CD4-positive, alpha-beta T cell treated with Interleukin-15 for 4 hours (primary cell): ENCODE data around the gene DIP2A.
"Not testable (repeated sequence)": the region's sequence is repeated elsewhere in the genome, so short reads cannot be mapped to it uniquely, and the experiment has no call there.

Source experiments
- DNase-seq: peaks from one replicate; pipeline ENCODE4 v3.0.0-alpha.2; 2020; ENCODE audit warnings: low spot score

DIP2A gene

DNA sequence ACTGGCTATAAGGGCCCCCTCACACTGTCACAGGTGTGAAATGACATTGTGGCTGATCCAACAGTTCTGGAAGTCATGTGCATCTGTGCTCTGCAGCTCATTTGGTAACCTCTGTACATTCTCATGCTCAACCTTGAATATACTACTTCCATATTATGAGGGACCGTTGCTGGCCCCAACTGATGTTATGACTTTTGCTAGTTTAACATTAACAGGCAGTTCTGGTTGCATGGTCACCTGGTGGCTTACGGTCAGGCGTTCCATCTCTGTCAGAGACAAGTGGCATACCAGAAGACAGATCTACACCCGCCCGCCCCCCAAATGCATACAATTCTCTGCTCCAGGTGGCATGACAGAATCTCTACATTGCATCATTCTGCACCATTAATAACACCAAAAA is 6.0 kb upstream of the DIP2A start:
- no peak for DNase-seq

DNA sequence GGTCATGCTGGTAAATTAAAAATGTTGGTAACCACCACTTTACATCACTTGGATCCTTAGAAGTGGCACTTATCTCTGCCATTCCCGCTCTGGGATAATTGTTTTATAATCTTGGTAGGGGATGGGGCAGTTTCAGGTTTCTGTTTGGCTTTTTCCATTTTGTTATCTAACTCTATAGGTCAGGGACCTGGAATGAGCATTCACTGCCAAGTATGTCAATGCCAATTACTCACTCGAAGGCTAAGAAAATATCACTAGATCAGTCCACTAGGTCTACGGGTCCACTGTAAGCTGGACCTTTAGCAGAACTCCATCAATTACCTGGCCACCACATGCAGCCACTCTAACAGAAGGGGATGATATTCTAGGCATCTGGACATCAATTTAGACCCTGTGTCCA is 4.5 kb upstream of the DIP2A start:
- DNase-seq: no peak

GRCh38 chr21:46454634-46455390 is 3.9 kb upstream of the DIP2A start:
- no peak for DNase-seq

- no peak for DNase-seq
Observed at GRCh38 chr21:46455575-46456385, 2.9 kb upstream of the DIP2A start.

GRCh38 chr21:46456750-46457149 is 1.9 kb upstream of the DIP2A start:
- no peak for DNase-seq

DNA sequence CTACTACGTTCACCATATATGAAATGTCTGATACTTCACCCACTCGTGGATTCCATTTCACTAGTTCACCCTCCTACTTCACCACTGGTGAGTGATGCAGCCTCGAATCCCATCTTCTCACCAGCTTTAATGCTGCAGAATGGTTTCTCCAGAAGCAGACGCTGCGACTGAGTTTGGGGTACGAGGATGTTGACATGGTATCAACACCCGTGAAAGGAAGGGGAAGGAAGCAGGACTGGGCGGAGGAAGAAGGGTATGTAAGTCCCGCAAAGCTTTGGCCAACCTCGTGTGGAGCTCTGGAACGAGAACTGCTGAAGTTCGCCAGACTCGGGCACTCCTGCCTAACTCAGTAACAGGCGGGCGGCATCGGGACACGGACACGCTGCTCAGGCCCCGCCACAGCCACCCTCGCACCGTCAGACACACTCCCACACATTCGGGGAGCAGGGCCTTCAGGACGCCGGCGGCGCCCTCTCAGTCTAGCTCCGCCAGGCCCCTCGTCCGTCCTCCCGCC is 833 bp upstream of the DIP2A start:
- no peak for DNase-seq

- no peak for DNase-seq
Observed at GRCh38 chr21:46459024-46459355, 299 bp downstream of the DIP2A start.

GRCh38 chr21:46459356-46460112 is 843 bp downstream of the DIP2A start:
- DNase-seq: no peak

DNA sequence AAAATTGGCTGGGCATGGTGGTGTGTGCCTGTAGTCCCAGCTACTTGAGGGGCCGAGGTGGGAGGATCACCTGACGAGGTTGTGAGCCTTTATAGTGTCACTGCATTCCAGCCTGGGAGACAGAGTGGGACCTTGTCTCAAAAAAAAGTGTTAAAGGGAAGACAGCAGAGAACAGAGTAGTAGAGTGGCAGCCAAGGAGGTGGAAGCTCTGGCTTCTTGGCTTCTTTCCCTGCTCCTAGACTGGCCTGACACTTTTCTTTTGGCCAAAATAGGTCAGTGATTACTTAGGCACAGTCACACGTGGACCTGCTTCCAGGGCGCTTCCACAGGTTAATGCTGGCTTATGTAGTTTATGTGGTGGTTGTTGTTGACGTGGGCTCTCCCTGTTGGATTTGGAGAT is 3.2 kb downstream of the DIP2A start:
- DNase-seq: no peak

- not testable (repeated sequence) for DNase-seq
Observed at GRCh38 chr21:46465153-46465552, 6.5 kb downstream of the DIP2A start.

GRCh38 chr21:46465651-46466050 is 7.0 kb downstream of the DIP2A start:
- no peak for DNase-seq

DNA sequence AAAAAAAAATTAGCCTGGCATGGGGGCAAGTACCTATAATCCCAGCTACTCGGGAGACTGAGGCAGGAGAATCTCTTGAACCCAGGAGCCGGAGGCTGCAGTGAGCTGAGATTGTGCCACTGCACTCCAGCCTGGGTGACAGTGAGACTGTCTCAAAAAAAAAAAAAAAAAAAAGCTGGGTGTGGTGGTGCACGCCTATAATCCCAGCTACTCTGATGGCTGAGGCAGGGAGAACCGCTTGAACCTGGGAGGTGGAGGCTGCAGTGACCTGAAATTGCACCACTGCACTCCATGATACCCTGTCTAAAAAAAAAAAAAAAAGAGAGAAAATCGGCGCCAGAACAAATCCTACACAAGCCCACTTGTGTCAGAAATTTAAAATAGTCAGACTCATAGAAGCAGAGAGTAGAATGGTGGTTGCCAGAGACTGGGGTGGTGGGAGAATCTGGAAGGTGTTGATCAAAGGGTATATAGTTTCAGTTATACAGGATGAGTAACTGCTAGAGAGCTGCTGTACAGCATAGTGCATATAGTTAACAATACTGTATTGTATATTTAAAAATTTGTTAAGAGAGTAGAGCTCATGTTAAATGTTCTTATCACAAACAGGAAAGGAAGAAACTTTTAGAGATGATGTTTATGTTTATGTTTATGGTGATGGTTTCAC is 9.6 kb downstream of the DIP2A start:
- DNase-seq: no peak

DNA sequence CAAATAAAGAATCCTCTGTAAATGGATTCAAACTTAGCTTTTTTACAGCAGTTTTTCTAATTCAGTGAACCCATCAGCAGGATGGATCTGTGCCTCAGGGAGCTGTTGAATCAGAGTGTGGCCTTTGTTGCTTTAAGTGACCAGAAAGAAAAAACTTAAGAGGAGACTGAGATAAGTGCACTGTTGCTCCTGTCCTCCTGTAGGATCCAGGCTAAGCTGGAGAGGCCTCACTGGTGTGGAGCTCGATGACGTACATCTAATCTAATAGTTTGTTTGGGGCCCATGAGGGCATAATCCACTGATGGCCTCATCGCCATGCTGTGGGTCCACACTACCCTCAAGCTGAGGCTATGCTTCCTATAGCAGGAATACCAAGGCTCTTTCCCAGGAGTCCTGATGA is 10.6 kb downstream of the DIP2A start:
- DNase-seq: no peak

GRCh38 chr21:46471514-46471913 is 12.8 kb downstream of the DIP2A start:
- no peak for DNase-seq

GRCh38 chr21:46472246-46472645 is 13.6 kb downstream of the DIP2A start:
- no peak for DNase-seq

DNA sequence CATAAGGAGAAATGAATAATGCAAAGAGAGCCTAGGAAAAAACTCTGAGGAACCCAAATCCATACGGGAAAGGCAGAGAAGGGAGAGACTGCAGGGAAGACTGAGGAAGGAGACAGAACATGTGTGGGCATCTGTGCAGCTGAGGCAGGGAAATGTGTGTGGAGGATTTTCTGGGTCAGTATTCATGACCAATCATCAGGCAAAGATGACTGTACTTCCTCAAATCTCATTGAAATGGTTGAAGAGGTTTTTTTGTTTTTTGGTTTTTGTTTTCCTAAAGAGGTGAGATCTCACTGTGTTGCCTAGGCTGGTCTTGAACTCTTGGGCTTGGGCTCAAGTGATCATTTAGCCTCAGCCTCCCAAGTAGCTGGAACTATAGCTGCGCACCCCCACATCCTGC is 15.7 kb downstream of the DIP2A start:
- no peak for DNase-seq

- DNase-seq: no peak
Observed at GRCh38 chr21:46475296-46475695, 16.6 kb downstream of the DIP2A start.

DNA sequence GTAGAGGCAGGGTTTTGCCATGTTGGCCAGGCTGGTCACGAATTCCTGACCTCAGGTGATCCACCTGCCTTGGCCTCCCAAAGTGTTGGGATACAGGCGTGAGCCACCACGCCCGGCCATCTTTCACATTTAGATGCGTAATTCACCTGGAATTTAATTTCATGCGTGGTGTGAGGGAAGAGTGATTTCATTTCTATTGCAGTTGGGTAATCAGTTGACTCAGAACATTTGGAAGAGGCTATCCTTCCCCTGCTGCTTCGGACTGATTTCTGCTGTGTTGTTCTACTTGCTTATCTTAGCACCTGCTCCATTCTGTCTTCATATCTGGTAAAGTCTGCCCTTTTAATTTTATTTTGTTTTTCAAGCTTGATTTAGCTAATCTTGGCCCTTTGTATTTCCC is 19.1 kb downstream of the DIP2A start:
- DNase-seq: no peak

DNA sequence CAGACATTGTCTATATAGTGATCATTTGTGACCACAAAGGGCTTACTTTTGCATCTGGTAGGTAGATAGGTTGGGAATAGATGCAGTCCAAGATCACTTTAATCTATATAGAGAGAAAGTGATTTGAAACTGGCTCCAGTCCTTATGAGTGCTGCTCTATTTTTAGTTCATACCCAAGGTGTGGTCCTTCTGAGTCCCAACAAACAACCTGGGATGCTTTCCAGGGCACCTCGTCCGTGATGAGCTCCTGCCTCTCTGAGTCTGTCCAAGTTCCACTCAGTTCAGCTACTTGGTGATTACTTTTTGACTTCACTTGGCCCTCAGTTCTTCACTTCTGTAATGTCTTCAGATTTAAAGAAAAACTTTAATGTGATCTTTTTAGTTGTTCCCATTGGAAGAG is 20.2 kb downstream of the DIP2A start:
- no peak for DNase-seq

DNA sequence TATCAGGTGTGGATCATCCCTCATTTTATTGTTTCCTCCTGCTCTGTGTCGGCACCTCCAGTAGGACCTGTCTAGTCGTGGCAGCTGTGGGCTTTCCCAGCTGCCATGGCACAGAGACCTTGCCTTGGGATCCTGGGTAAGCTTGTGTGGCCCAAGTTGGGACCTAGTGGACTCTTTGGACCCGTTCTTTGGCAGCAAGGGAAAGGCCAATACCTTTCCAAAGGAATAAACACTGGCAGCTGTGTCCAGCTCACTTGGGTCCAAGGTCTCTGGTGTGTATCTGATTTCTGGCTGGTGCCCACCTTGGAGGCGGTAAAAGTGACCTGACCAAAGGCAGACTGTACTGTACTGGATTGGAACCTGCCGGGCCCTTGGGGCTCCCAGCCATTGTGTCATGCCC is 21.8 kb downstream of the DIP2A start:
- no peak for DNase-seq

DNA sequence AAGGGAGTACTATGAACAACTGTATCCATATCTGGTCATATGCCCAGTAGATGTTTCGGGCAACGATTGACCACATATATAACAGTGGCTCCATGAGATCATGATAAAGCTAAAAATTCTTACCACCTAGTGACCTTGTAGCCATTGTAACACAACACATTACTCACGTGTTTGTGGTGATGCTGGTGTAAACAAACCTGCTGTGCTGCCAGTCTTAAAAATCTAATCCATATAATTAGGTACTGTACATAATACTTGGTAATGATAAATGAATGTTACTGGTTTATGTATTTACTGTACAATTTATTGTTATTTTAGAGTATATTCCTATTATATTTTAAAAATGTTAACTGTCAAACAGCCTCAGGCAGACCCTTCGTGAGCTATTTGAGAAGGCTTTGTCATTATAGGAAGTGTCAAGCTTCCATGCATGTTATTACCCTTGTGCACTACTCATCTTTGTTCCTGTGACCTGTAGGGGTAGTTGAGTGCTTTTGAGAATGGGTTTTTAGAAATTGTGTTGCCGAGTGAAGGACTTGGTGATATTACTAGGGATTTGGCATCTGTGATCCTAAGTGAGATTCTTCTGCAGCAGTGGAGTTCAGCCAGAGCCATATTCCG is 23.6 kb downstream of the DIP2A start:
- DNase-seq: no peak

GRCh38 chr21:46482846-46483231 is 24.1 kb downstream of the DIP2A start:
- no peak for DNase-seq
